IPS DF 6.9 (cell line): ENCODE measurements around the gene EMC9.

ENCODE experiments used
- DNase-seq: peaks from one replicate; pipeline ENCODE4 v3.0.0-alpha.2; 2013; ENCODE audit warnings: low read depth, low spot score
- H3K27ac ChIP-seq: one replicate; pipeline ENCODE4 v1.5.1; 2013; ENCODE audit warnings: low read length, control low read depth
- H3K27me3 ChIP-seq: 2 replicates; pipeline ENCODE4 v1.6.1; 2013; ENCODE audit warnings: mild to moderate bottlenecking, low read length; ENCODE audit not compliant: control insufficient read depth, insufficient read depth
- H3K36me3 ChIP-seq: 2 replicates; pipeline ENCODE4 v1.6.1; 2013; ENCODE audit warnings: low read length; ENCODE audit not compliant: control insufficient read depth, insufficient read depth
- H3K4me1 ChIP-seq: 2 replicates; pipeline ENCODE4 v1.6.1; 2013; ENCODE audit warnings: low read length; ENCODE audit not compliant: control insufficient read depth, insufficient read depth
- H3K4me3 ChIP-seq: 2 replicates; pipeline ENCODE4 v1.5.1; 2013; ENCODE audit warnings: mild to moderate bottlenecking, low read length
- H3K9me3 ChIP-seq: 2 replicates; pipeline ENCODE4 v1.6.1; 2013; ENCODE audit warnings: low read length, inconsistent platforms; ENCODE audit not compliant: control insufficient read depth, insufficient read depth
- WGBS: extraction: QIAGEN DNeasy Blood & Tissue Kit; methylation state at CpG from one replicate; pipeline ENCODE4 v1.1.7; 2013; ENCODE audit warnings: mixed read lengths, missing lambda C conversion rate; ENCODE audit not compliant: insufficient read length, insufficient coverage; 5-methylcytosine and 5-hydroxymethylcytosine counted together

Gene EMC9

DNA sequence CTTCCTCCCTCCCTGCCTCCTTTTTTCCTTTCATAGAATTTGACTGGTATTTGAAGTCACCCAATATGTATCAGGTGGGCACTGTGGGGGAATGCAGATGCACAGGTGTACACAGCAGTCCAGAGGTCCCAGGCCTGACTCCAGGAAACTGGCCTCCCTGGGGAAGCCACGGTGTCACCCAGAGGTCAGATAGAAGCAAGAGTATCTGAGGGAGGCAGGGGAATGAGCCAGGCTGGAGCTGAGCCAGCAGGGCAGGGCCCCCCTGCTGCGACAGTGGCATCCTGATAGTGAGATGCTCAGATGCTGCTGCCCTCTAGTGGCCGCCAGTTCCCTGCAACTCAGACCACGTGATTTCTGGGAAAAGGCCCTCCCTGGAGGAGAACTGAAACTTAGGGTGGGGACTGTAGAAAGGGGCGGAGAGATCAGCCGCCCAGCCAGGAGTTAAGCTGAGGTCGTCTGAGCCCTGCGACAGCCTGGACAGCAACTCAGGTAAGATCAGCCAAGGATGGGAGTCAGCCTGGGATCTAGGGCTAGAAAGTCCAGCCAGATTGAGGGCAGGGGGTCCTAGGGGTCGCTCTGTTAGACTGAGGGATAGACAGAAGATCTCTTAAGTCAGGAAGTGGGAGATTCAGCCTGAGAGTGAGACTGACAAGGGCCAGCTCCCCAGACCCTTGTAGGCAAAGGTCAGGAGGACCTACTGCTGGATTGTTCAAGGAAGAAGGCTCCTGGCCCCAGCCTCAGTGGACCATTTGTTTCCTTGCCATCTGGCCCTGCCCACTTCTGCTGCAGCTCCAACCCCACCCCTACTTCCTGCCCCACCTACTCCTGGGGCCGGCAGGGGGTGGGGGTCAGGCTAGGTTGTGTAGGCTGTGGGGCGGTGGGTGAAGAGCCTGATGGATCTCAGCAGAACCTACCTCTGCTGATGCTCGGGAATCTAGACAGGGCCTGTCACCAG, 19.7 kb upstream of the EMC9 start, which contains the start of gene IRF9:
Gene IRF9 (plus strand): TSS at position 416 of the 955 bp plus-strand sequence. CDS start 880 bp downstream, outside the sequence.
- WGBS = no CpG with 5 or more reads among the region's 12 CpGs
- Histone ChIP-seq H3K36me3 (peaks cover 31% of the 10 kb centered on the region), H3K4me3 (0 out of 2 replicates have a peak within 1 kb of the TSS, but pooled peaks have one; percentile 4)

DNA sequence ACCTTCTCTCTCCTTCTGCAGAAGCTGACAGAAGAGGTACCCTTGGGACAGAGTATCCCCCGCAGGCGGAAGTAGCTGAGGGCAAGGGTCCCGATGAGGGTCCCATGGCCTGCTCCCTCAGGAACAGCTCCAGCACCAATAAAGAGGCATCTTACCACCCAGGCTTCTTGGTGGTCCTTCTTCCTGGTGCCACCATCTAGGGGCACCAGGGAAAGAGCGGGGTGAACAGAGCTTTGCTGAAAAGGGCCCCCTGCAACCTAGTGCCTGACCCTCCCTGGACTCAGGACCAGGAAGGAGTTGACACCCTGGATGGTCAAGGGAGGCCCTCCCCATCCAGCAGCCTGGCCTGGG, 19.1 kb upstream of the EMC9 start:
- no peak overlapping the region for H3K4me3 ChIP-seq
- H3K27me3 ChIP-seq = no peaks in the 10 kb centered on the region
- H3K36me3 ChIP-seq = peaks cover 34% of the 10 kb centered on the region
- H3K9me3 ChIP-seq = no peaks in the 10 kb centered on the region
- H3K27ac ChIP-seq = no peak overlapping the region
- H3K4me1 ChIP-seq = no peaks in the 10 kb centered on the region
- DNase-seq = no peak
- WGBS = no CpG with 5 or more reads among the region's 4 CpGs

More for the DNA sequence above, 19.7 kb upstream of the EMC9 start, which contains the start of gene IRF9:
- Histone ChIP-seq H3K27me3 (no peaks in the 10 kb centered on the region), H3K9me3 (no peaks in the 10 kb centered on the region), H3K4me1 (no peaks in the 10 kb centered on the region), H3K27ac (no peak within 1 kb of the TSS)
- peak; percentile 99 for DNase-seq

DNA sequence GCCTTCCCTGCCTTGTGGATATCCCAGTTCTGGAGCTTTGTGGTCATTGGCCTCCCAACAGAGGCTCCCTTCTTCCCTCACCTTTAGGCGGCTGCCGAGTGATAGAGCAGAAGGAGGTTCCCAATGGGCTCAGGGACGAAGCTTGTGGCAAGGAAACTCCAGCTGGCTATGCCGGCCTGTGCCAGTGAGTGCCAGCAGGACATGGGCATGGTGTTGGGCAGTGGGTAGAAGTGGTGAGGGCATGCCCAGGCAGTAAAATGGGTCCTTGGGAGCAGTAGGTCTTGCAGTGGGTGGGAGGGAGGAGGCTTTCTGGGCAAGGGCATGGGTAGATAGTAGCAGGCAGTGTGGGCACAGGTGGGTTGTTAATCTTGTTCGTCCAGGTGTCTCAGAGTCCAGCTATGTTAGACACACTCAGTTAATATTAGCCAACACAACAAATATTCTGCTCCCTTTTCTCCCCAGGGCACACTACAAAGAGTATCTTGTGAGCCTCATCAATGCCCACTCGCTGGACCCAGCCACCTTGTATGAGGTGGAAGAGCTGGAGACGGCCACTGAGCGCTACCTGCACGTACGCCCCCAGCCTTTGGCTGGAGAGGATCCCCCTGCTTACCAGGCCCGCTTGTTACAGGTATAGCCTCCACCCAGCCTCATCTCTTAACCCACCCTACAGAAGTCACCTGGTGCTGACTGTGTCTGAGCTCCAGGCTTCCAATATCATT, 18.5 kb upstream of the EMC9 start:
- no peaks in the 10 kb centered on the region for H3K27me3 ChIP-seq
- no peaks in the 10 kb centered on the region for H3K4me1 ChIP-seq
- H3K9me3 ChIP-seq = no peaks in the 10 kb centered on the region
- WGBS = no CpG with 5 or more reads among the region's 11 CpGs
- H3K27ac ChIP-seq = no peak overlapping the region
- no peak overlapping the region for H3K4me3 ChIP-seq
- no peak for DNase-seq
- peaks cover 37% of the 10 kb centered on the region for H3K36me3 ChIP-seq

DNA sequence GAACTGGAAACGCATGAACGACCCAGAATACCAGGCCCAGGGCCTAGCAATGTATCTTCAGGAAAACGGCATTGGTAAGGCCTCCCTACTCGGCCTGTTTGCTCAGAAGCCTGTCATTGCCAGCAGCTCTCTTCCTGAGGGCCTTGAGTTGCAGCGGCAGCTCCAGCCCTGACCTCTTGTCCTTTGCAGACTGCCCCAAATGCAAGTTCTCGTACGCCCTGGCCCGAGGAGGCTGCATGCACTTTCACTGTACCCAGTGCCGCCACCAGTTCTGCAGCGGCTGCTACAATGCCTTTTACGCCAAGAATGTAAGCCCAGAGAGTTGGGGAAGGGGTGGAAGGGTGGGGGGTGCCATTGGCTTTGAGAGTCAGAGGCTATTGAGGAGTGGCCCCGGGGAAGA, 15.9 kb upstream of the EMC9 start:
- no peak overlapping the region for H3K4me3 ChIP-seq
- no peaks in the 10 kb centered on the region for H3K9me3 ChIP-seq
- no peak for DNase-seq
- no peaks in the 10 kb centered on the region for H3K27me3 ChIP-seq
- no peak overlapping the region for H3K27ac ChIP-seq
- no peaks in the 10 kb centered on the region for H3K4me1 ChIP-seq
- no CpG with 5 or more reads among the region's 12 CpGs for WGBS
- H3K36me3 ChIP-seq = peaks cover 29% of the 10 kb centered on the region

DNA sequence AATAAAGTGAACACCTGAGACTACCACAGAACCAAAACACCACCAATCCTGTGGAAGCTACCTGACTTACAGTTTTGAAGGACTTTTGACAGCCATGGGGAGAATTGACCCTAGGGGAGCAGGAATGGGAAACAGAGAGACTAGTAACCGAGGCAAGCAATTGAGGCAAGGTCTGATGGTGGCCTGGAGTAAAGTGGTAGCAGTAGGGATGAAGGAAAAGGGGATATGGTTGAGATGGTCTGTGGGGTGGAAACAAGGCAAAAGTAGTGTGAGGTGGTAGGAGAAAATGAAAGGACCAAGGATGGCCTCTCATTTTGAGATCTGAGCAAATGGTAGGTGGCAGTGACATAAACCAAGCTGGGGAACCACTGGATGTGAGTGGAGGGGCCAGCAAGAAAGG, 15.4 kb upstream of the EMC9 start:
- H3K4me1 ChIP-seq = no peaks in the 10 kb centered on the region
- no peak overlapping the region for H3K27ac ChIP-seq
- peaks cover 29% of the 10 kb centered on the region for H3K36me3 ChIP-seq
- DNase-seq = no peak
- no peak overlapping the region for H3K4me3 ChIP-seq
- H3K9me3 ChIP-seq = no peaks in the 10 kb centered on the region
- whole genome bisulfite sequencing = no CpG with 5 or more reads among the region's 1 CpG
- H3K27me3 ChIP-seq = no peaks in the 10 kb centered on the region

DNA sequence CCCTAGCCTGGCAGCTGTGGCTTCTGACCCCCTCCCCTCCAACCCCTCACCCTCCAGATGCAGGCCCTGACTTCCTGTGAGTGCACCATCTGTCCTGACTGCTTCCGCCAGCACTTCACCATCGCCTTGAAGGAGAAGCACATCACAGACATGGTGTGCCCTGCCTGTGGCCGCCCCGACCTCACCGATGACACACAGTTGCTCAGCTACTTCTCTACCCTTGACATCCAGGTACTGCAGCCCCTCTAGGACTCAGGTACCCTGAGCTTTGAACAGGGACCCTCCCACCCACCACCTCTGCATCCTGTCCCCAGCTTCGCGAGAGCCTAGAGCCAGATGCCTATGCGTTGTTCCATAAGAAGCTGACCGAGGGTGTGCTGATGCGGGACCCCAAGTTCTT, 13.7 kb upstream of the EMC9 start:
- H3K36me3 ChIP-seq = peaks cover 44% of the 10 kb centered on the region
- no peak for DNase-seq
- no peaks in the 10 kb centered on the region for H3K9me3 ChIP-seq
- no CpG with 5 or more reads among the region's 10 CpGs for WGBS
- H3K27me3 ChIP-seq = no peaks in the 10 kb centered on the region
- no peak overlapping the region for H3K27ac ChIP-seq
- no peak overlapping the region for H3K4me3 ChIP-seq
- H3K4me1 ChIP-seq = no peaks in the 10 kb centered on the region

DNA sequence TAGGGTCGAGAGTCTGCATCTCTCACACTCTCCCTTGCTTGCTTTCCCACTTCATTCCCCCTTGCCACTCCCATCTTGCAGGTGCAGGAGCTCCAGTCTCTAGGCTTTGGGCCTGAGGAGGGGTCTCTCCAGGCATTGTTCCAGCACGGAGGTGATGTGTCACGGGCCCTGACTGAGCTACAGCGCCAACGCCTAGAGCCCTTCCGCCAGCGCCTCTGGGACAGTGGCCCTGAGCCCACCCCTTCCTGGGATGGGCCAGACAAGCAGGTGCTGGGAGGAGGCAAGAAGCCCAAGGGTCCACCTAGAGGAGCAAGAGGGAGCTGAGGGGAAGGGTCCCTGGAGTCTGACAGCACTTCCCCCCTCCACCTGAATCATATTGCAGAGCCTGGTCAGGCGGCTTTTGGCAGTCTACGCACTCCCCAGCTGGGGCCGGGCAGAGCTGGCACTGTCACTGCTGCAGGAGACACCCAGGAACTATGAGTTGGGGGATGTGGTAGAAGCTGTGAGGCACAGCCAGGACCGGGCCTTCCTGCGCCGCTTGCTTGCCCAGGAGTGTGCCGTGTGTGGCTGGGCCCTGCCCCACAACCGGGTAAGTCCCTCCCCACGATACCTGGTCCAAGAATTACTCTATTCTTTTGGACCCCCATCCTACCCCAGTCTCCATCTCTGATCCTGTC, 10.2 kb upstream of the EMC9 start:
- Histone ChIP-seq H3K4me3 (no peak overlapping the region), H3K9me3 (no peaks in the 10 kb centered on the region), H3K27me3 (no peaks in the 10 kb centered on the region), H3K4me1 (peaks cover 1% of the 10 kb centered on the region; the same call in 1 of the 2 replicates), H3K27ac (no peak overlapping the region), H3K36me3 (peaks cover 36% of the 10 kb centered on the region)
- no CpG with 5 or more reads among the region's 16 CpGs for WGBS
- DNase-seq = no peak

DNA sequence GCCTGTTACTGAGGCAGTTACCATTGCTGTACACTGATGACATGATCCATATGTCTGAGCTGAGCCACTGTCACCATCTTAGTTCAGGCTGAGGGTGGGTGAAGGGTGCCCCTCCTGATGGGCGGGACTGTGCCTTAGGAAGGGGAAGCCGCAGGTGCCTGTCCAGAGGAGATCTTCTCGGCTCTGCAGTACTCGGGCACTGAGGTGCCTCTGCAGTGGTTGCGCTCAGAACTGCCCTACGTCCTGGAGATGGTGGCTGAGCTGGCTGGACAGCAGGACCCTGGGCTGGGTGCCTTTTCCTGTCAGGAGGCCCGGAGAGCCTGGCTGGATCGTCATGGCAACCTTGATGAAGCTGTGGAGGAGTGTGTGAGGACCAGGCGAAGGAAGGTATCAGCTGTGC, 9.6 kb upstream of the EMC9 start:
- Histone ChIP-seq H3K36me3 (peaks cover 36% of the 10 kb centered on the region), H3K9me3 (no peaks in the 10 kb centered on the region), H3K4me1 (peaks cover 1% of the 10 kb centered on the region; the same call in 1 of the 2 replicates), H3K27ac (no peak overlapping the region), H3K27me3 (no peaks in the 10 kb centered on the region), H3K4me3 (no peak overlapping the region)
- no CpG with 5 or more reads among the region's 9 CpGs for WGBS
- no peak for DNase-seq

DNA sequence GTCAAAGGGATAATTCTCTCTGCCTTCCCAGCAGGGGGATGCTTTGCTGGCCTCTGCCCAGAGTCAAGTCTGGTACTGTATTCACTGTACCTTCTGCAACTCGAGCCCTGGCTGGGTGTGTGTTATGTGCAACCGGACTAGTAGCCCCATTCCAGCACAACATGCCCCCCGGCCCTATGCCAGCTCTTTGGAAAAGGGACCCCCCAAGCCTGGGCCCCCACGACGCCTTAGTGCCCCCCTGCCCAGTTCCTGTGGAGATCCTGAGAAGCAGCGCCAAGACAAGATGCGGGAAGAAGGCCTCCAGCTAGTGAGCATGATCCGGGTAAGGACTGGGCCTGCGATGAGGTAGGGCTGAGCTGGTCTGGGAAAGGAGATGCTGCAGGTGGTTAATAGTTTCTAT, 9.2 kb upstream of the EMC9 start:
- H3K4me3 ChIP-seq = no peak overlapping the region
- no peak for DNase-seq
- no peaks in the 10 kb centered on the region for H3K27me3 ChIP-seq
- peaks cover 35% of the 10 kb centered on the region for H3K36me3 ChIP-seq
- H3K4me1 ChIP-seq = peaks cover 1% of the 10 kb centered on the region; the same call in 1 of the 2 replicates
- no peaks in the 10 kb centered on the region for H3K9me3 ChIP-seq
- H3K27ac ChIP-seq = no peak overlapping the region
- WGBS = no CpG with 5 or more reads among the region's 9 CpGs

DNA sequence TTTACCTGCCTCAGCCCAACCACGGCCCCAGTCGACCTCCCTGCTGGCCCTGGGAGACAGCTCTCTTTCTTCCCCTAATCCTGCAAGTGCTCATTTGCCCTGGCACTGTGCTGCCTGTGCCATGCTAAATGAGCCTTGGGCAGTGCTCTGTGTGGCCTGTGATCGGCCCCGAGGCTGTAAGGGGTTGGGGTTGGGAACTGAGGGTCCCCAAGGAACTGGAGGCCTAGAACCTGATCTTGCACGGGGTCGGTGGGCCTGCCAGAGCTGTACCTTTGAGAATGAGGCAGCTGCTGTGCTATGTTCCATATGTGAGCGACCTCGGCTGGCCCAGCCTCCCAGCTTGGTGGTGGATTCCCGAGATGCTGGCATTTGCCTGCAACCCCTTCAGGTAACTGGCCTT, 8.7 kb upstream of the EMC9 start:
- WGBS = no CpG with 5 or more reads among the region's 9 CpGs
- H3K4me3 ChIP-seq = no peak overlapping the region
- no peaks in the 10 kb centered on the region for H3K27me3 ChIP-seq
- H3K4me1 ChIP-seq = peaks cover 1% of the 10 kb centered on the region; the same call in 1 of the 2 replicates
- H3K36me3 ChIP-seq = peaks cover 30% of the 10 kb centered on the region
- no peaks in the 10 kb centered on the region for H3K9me3 ChIP-seq
- DNase-seq = no peak
- no peak overlapping the region for H3K27ac ChIP-seq
